Endothelial cell (in vitro differentiated cells): ENCODE data around the gene DHX34. TPM values are rescaled to one million over a fixed set of nuclear protein-coding genes. Genes with fewer than 3 reads are reported as not detected.
"Not testable (repeated sequence)": the region's sequence is repeated elsewhere in the genome, so short reads cannot be mapped to it uniquely, and the experiment has no call there.

Experiments
- DNase-seq: peaks from one replicate; pipeline ENCODE4 v3.0.0; 2021; ENCODE audit warnings: low spot score
- H3K27ac Mint-ChIP-seq: one replicate; pipeline ENCODE4 v1.8.0; 2021; ENCODE audit warnings: mixed read lengths, inconsistent platforms; ENCODE audit not compliant: unreplicated experiment
- H3K27me3 Mint-ChIP-seq: one replicate; pipeline ENCODE4 v1.8.0; 2021; ENCODE audit warnings: mild to moderate bottlenecking, moderate library complexity, mixed read lengths, inconsistent platforms; ENCODE audit not compliant: unreplicated experiment
- H3K36me3 Mint-ChIP-seq: one replicate; pipeline ENCODE4 v1.8.0; 2021; ENCODE audit warnings: mild to moderate bottlenecking, low read depth, mixed read lengths, inconsistent platforms; ENCODE audit not compliant: unreplicated experiment
- H3K4me1 Mint-ChIP-seq: one replicate; pipeline ENCODE4 v1.8.0; 2021; ENCODE audit warnings: mild to moderate bottlenecking, mixed read lengths, inconsistent platforms; ENCODE audit not compliant: unreplicated experiment
- H3K4me3 Mint-ChIP-seq: one replicate; pipeline ENCODE4 v1.8.0; 2021; ENCODE audit warnings: mild to moderate bottlenecking, mixed read lengths, inconsistent platforms; ENCODE audit not compliant: unreplicated experiment
- H3K9me3 Mint-ChIP-seq: one replicate; pipeline ENCODE4 v1.8.0; 2021; ENCODE audit warnings: mixed read lengths, inconsistent platforms; ENCODE audit not compliant: unreplicated experiment
- total RNA-seq: library from RNA; stranded (reverse); fragmentation: NEBNext Ultra II Directional; extraction: Animal tissue kit (Norgen Biotek cat#: 25700); gene quantifications from one replicate; pipeline ENCODE4 v1.2.1, GENCODE V29; 2021; ENCODE audit not compliant: unreplicated experiment
- TF ChIP-seq, protein P1 (sequence below): fragments of 200-600 bp; sonication (generic); IDR thresholded peaks from one replicate; pipeline ENCODE4 v1.5.0; 2021; ENCODE audit warnings: antibody characterized with exemption; ENCODE audit not compliant: unreplicated experiment

DHX34 gene
- total RNA-seq, 1 donor from 2014 or later: 19.4 TPM

DNA sequence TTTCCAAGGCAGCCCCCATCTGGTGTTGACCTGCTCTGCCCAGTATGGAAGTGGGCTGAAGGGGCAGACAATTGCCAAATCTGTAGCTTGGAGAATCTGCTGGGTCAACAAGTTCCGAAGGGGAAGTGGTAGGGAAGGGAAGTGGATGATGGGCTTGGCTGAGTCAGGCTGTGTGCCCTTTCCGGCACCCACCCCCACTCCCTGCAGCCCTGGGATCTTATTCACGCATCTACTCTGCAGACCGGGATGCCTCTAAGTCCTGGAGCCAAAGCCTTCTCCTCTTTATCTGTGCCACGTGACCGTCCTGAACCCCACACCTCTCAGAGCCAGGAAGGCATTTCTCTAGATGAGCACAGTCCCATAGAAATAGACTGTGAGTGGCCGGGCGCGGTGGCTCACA is 24.6 kb upstream of the DHX34 start:
- TF ChIP-seq, protein P1, sequence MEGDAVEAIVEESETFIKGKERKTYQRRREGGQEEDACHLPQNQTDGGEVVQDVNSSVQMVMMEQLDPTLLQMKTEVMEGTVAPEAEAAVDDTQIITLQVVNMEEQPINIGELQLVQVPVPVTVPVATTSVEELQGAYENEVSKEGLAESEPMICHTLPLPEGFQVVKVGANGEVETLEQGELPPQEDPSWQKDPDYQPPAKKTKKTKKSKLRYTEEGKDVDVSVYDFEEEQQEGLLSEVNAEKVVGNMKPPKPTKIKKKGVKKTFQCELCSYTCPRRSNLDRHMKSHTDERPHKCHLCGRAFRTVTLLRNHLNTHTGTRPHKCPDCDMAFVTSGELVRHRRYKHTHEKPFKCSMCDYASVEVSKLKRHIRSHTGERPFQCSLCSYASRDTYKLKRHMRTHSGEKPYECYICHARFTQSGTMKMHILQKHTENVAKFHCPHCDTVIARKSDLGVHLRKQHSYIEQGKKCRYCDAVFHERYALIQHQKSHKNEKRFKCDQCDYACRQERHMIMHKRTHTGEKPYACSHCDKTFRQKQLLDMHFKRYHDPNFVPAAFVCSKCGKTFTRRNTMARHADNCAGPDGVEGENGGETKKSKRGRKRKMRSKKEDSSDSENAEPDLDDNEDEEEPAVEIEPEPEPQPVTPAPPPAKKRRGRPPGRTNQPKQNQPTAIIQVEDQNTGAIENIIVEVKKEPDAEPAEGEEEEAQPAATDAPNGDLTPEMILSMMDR: no peak
- H3K4me1 Mint-ChIP-seq: peaks cover 8% of the 10 kb centered on the region
- no peak overlapping the region for H3K27ac Mint-ChIP-seq
- H3K36me3 Mint-ChIP-seq: peaks cover 6% of the 10 kb centered on the region
- no peaks in the 10 kb centered on the region for H3K9me3 Mint-ChIP-seq
- no peak for DNase-seq
- H3K4me3 Mint-ChIP-seq: no peak overlapping the region
- peaks cover 9% of the 10 kb centered on the region for H3K27me3 Mint-ChIP-seq

DNA sequence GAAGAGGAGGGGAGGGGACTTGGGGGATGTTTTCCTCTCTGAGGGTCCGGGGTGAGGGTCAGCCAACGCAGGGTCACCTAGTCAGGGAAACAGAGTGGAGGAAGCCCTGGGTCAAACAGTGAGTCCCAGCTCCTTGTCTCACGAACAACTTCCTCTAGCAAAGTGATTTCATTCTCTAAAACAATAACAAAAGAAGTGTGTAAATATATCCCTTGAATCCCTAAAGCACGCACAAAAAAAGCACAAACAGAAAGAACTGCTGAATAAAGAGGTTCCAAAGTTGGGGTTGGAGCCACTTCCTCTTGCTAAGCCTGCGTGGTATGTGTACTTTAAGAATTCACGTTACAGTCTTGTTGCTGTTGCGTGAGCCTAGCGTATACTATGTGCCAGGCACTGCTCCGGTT is 18.6 kb upstream of the DHX34 start:
- no peak for DNase-seq
- H3K9me3 Mint-ChIP-seq: no peaks in the 10 kb centered on the region
- H3K36me3 Mint-ChIP-seq: no peaks in the 10 kb centered on the region
- TF ChIP-seq, protein P1: no peak
- peaks cover 2% of the 10 kb centered on the region for H3K27me3 Mint-ChIP-seq
- peaks cover 5% of the 10 kb centered on the region for H3K4me1 Mint-ChIP-seq
- H3K27ac Mint-ChIP-seq: peak overlapping the region; percentile 58
- H3K4me3 Mint-ChIP-seq: no peak overlapping the region

DNA sequence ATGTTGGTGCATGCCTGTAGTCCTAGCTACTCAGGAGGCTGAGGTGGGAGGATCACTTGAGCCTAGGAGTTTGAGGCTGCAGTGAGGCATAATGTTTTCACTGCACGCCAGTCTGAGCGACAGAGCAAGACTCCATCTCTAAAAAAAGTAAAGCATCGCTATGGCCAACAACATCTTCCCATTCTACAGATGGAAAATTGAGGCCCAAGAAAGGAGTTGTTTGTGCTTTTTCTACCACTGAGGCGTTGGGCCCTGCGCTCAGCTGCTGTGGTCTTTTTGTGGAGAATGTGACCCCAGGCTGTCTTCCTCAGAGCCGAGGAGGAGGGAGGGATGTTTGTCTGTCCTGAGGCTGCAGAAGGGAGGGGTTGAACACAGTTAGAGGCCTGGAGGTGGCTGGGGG is 17.6 kb upstream of the DHX34 start:
- Mint-ChIP-seq H3K4me3 (no peak overlapping the region), H3K4me1 (peaks cover 7% of the 10 kb centered on the region), H3K36me3 (no peaks in the 10 kb centered on the region), H3K27ac (no peak overlapping the region), H3K27me3 (peaks cover 2% of the 10 kb centered on the region), H3K9me3 (no peaks in the 10 kb centered on the region)
- TF ChIP-seq, protein P1: no peak
- no peak for DNase-seq

DNA sequence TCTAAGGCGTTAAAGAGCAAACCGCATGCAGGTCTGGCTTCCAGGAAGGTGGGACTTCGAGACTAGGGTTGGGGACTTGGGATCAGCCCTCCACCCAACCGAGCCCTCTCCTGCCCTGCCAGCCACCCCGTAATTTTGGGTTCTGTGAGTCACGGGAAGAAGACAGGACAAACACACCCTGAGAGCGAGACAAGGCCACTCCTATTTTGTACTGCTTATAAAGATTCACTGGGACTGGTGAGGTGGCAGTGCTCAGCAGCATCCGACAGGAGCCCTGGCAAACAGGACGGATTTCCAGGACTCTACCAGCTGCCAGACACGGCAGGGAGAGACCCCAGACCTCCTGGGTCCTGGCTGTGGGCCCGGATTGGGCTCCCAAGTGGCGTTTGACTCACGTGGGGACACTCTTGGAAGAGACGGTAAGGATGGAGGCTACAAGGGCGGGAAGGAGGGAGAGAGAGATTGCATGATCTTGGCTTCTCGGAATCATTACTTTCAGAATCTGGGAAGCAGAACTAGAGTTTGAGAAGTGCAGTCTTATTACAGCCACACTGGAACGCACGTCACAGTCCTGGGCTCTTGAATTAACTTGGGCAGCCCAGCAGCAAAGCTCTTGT is 17.1 kb upstream of the DHX34 start, which contains the start of gene C5AR2:
C5AR2 (plus strand) TSS at position 245 of the 617 bp plus-strand sequence. CDS start 8,625 bp downstream, outside the sequence.
- Mint-ChIP-seq H3K4me1 (peaks cover 10% of the 10 kb centered on the region), H3K4me3 (no peak within 1 kb of the TSS), H3K27ac (no peak within 1 kb of the TSS), H3K27me3 (peaks cover 2% of the 10 kb centered on the region), H3K36me3 (no peaks in the 10 kb centered on the region), H3K9me3 (no peaks in the 10 kb centered on the region)
- TF ChIP-seq, protein P1: no peak
- no peak for DNase-seq

DNA sequence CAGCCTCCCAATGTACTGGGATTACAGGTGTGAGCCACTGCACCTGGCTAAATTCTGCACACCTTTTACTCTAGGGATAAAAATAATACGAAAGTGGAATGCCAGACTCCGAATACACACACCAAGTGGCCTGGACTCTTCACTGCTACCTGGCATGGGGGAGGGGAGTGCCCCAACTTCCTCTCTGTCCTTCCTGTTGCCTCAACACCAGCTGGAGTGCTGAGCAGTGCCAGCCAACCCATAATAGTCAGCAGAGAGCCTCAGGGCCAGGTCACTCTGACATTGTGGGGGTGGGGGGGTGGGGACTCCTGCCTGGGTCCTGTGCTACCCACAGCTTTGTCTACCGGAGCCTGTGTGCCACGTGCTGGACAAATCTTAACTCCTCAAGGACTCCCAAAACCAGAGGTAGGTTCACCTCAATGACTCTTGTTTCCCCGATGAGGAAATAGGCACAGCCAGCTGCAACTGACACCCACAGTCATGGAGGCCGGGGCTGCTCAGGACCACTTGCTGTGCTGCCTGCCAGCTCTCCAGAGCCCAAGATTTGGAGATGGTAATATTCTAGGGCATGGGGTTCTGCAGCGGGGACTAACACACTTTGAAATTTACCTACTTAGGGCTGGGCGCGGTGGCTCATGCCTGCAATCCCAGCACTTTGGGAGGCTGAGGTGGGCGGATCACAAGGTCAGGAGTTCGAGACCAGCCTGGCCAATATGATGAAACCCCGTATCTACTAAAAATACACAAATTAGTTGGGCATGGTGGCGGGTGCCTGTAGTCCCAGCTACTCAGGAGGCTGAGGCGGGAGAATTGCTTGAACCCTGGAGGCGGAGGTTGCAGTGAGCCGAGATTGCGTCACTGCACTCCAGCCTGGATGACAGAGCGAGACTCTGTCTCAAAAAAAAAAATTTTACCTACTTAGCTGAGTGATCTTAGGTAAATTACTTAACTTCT is 12.1 kb upstream of the DHX34 start:
- DNase-seq: not testable (repeated sequence)
- peak overlapping the region; percentile 57 for H3K27ac Mint-ChIP-seq

More for the DNA sequence above, 12.1 kb upstream of the DHX34 start:
- H3K27me3 Mint-ChIP-seq: peaks cover 11% of the 10 kb centered on the region
- H3K36me3 Mint-ChIP-seq, H3K9me3 Mint-ChIP-seq, H3K4me3 Mint-ChIP-seq, H3K4me1 Mint-ChIP-seq: not testable (repeated sequence)
